ENCODE measurements around the gene PCDHB12. TPM values are rescaled to one million over a fixed set of nuclear protein-coding genes. Genes with fewer than 3 reads are reported as not detected.
"Not testable (repeated sequence)": the region's sequence is repeated elsewhere in the genome, so short reads cannot be mapped to it uniquely, and the experiment has no call there.

Gene PCDHB12
- total and polyA plus RNA-seq, 2 donors (not counting 1 experiment from before 2014, with no cell fraction given), result not detected

GRCh38 chr5:141192110-141192725 is 16.3 kb upstream of the PCDHB12 start, which contains the start of gene PCDHB10:
PCDHB10 (plus strand) TSS chr5:141192353; CDS start chr5:141192553, 200 bp downstream.
- ChIA-PET POLR2A (no interaction called here), CTCF (interaction anchor here (2.1 kb wide), 1 partner anchor 365 kb away, joined by 6 read pairs; no protein-coding TSS in a partner anchor)

GRCh38 chr5:141194332-141194731 is 14.2 kb upstream of the PCDHB12 start:
- H3K4me1 Mint-ChIP-seq; H3K4me3 Mint-ChIP-seq; H3K27me3 ChIP-seq (replicated peaks in 1 of 4; ENCODE audit: control extremely low read depth in 1 of 4, control insufficient read depth in 3 of 4, insufficient read depth in 4 of 4, low read length in 3 of 4); intact Hi-C loops (cut with micrococcal nuclease); H3K27ac ChIP-seq (ENCODE audit: low read length in 2 of 2); H3K9me3 Mint-ChIP-seq (ENCODE audit: insufficient read depth); ATAC-seq (ENCODE audit: low read depth); H3K79me2 ChIP-seq (ENCODE audit: control insufficient read depth, insufficient read depth, low read length); H4K20me1 ChIP-seq (ENCODE audit: control insufficient read depth, insufficient read depth, low read length, poor library complexity, severe bottlenecking); DNase-seq; CTCF ChIA-PET; H3K4me2 ChIP-seq (replicated peaks; ENCODE audit: low read depth, low read length, poor library complexity, severe bottlenecking); H3K4me1 ChIP-seq (ENCODE audit: control insufficient read depth in 2 of 2, insufficient read depth in 2 of 2, low read length in 2 of 2); H3K36me3 ChIP-seq (replicated peaks in 1 of 2; ENCODE audit: control extremely low read depth in 1 of 2, control insufficient read depth in 1 of 2, extremely low read depth in 1 of 2, insufficient read depth in 2 of 2, low read length in 1 of 2); H3K27ac Mint-ChIP-seq; H3K9ac ChIP-seq (ENCODE audit: low read length); POLR2A ChIA-PET; H2AFZ ChIP-seq (ENCODE audit: insufficient read depth, low read depth, low read length, poor library complexity, severe bottlenecking); H3K4me3 ChIP-seq (ENCODE audit: control extremely low read depth in 1 of 5, extremely low read depth in 1 of 5, insufficient read depth in 1 of 5, low read depth in 2 of 5, low read length in 4 of 5): not testable (repeated sequence)
- H3K27me3 Mint-ChIP-seq, result peaks cover 20% of the 10 kb centered on the region
- WGBS (ENCODE audit: insufficient coverage), result 32% methylated on average over 3 of the region's 37 CpGs
- peaks cover 4 to 18% (median 15%) of the 10 kb centered on the region in 3 donors for H3K9me3 ChIP-seq (ENCODE audit: control extremely low read depth in 1 of 3, control insufficient read depth in 2 of 3, insufficient read depth in 1 of 3, low read length in 2 of 3)

More at GRCh38 chr5:141192110-141192725, 16.3 kb upstream of the PCDHB12 start, which contains the start of gene PCDHB10:
- no peak within 1 kb of the TSS for H2AFZ ChIP-seq (ENCODE audit: insufficient read depth, low read depth, low read length, poor library complexity, severe bottlenecking)
- no peak within 1 kb of the TSS for H3K4me2 ChIP-seq (replicated peaks; ENCODE audit: low read depth, low read length, poor library complexity, severe bottlenecking)
- TF ChIP-seq CTCF (IDR thresholded peaks at IDR 0.05) (no peak), EZH2 (IDR thresholded peaks at IDR 0.05; ENCODE audit: borderline replicate concordance, insufficient read depth, low read depth, low read length, poor library complexity, severe bottlenecking) (no peak)
- Mint-ChIP-seq H3K27me3 (peaks cover 20% of the 10 kb centered on the region), H3K27ac (no peak within 1 kb of the TSS), H3K4me1 (no peaks in the 10 kb centered on the region), H3K4me3 (no peak within 1 kb of the TSS), H3K9me3 (ENCODE audit: insufficient read depth) (peaks cover 7% of the 10 kb centered on the region)
- ATAC-seq (ENCODE audit: low read depth) (no peak), DNase-seq (no peak)
- no peaks in the 10 kb centered on the region for H3K4me1 ChIP-seq (ENCODE audit: control insufficient read depth in 2 of 2, insufficient read depth in 2 of 2, low read length in 2 of 2)
- H3K9me3 ChIP-seq (ENCODE audit: control extremely low read depth in 1 of 3, control insufficient read depth in 2 of 3, insufficient read depth in 1 of 3, low read length in 2 of 3), result peaks cover 2 to 21% (median 12%) of the 10 kb centered on the region in 3 donors
- H4K20me1 ChIP-seq (ENCODE audit: control insufficient read depth, insufficient read depth, low read length, poor library complexity, severe bottlenecking), result no peaks in the 10 kb centered on the region
- 13% methylated on average over 6 of the region's 10 CpGs for WGBS (ENCODE audit: insufficient coverage)
- peaks cover 0 to 8% (median 2%) of the 10 kb centered on the region in 4 experiments for H3K27me3 ChIP-seq (replicated peaks in 1 of 4; ENCODE audit: control extremely low read depth in 1 of 4, control insufficient read depth in 3 of 4, insufficient read depth in 4 of 4, low read length in 3 of 4)
- no peaks in the 10 kb centered on the region for H3K36me3 ChIP-seq (replicated peaks in 1 of 2; ENCODE audit: control extremely low read depth in 1 of 2, control insufficient read depth in 1 of 2, extremely low read depth in 1 of 2, insufficient read depth in 2 of 2, low read length in 1 of 2)
- no peaks in the 10 kb centered on the region for H3K79me2 ChIP-seq (ENCODE audit: control insufficient read depth, insufficient read depth, low read length)
- no peak within 1 kb of the TSS for H3K27ac ChIP-seq (ENCODE audit: low read length in 2 of 2)
- no peak within 1 kb of the TSS for H3K9ac ChIP-seq (ENCODE audit: low read length)
- H3K4me3 ChIP-seq (ENCODE audit: control extremely low read depth in 1 of 5, extremely low read depth in 1 of 5, insufficient read depth in 1 of 5, low read depth in 2 of 5, low read length in 4 of 5), result no peak within 1 kb of the TSS
- intact Hi-C loops (cut with micrococcal nuclease), result no loop called here

Measured in B cell (primary cell).